MM.1S (cell line): ENCODE results near the gene OAS1.

ENCODE experiments used
- CTCF ChIP-seq: fragments of 300-600 bp; sonication (generic); IDR thresholded peaks from 2 replicates; pipeline ENCODE4 v1.5.1; 2016; ENCODE audit warnings: antibody characterized with exemption, low read length, mixed read lengths
- EZH2 ChIP-seq: fragments of 300-600 bp; sonication (generic); optimal IDR thresholded peaks from 2 replicates; pipeline ENCODE3; 2017; ENCODE audit warnings: low read depth, mild to moderate bottlenecking, antibody characterized with exemption, low read length, mixed read lengths
- EZH2phosphoT487 ChIP-seq: fragments of 300-600 bp; sonication (generic); IDR thresholded peaks from 2 replicates; pipeline ENCODE4 v1.6.1; 2018; ENCODE audit warnings: antibody characterized with exemption, low read length

GRCh38 chr12:112900298-112901145 is 6.2 kb upstream of the OAS1 start:
- peak; percentile 55 for TF ChIP-seq CTCF
- TF ChIP-seq EZH2phosphoT487: no peak
- TF ChIP-seq EZH2: no peak
